HG03097 (cell line): ENCODE data around the gene OR2M3.
"Not testable (repeated sequence)": the region's sequence is repeated elsewhere in the genome, so short reads cannot be mapped to it uniquely, and the experiment has no call there.

ENCODE experiments used
- ATAC-seq: cut with Tn5 transposase; IDR thresholded peaks from one replicate; pipeline ENCODE4 v1.9.1; 2021; ENCODE audit not compliant: unreplicated experiment, low FRiP score

Gene OR2M3, protein sequence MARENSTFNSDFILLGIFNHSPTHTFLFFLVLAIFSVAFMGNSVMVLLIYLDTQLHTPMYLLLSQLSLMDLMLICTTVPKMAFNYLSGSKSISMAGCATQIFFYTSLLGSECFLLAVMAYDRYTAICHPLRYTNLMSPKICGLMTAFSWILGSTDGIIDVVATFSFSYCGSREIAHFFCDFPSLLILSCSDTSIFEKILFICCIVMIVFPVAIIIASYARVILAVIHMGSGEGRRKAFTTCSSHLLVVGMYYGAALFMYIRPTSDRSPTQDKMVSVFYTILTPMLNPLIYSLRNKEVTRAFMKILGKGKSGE

DNA sequence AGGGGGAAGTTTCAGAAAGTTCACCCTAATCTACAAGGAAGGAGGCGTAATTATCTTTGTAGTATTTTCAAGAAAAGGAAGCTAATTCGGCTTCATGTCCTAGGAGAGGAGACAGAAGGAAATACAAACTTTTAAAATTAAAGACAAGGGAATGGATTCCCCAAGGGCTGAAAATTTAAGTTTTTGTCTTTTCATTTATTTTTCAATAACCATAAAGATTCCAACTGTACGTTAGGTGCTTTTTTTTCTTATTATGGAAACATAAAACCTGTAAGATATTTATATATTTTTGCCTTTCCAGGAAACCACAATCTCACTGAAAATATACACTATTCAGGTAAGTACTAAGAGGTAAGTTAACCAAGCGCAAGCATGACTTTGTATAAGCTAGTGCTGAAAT is at the start of gene OR2M3:
OR2M3 (plus strand) TSS at position 301 of the 400 bp plus-strand sequence. CDS start 5,803 bp downstream, outside the sequence.
- ATAC-seq = no peak

DNA sequence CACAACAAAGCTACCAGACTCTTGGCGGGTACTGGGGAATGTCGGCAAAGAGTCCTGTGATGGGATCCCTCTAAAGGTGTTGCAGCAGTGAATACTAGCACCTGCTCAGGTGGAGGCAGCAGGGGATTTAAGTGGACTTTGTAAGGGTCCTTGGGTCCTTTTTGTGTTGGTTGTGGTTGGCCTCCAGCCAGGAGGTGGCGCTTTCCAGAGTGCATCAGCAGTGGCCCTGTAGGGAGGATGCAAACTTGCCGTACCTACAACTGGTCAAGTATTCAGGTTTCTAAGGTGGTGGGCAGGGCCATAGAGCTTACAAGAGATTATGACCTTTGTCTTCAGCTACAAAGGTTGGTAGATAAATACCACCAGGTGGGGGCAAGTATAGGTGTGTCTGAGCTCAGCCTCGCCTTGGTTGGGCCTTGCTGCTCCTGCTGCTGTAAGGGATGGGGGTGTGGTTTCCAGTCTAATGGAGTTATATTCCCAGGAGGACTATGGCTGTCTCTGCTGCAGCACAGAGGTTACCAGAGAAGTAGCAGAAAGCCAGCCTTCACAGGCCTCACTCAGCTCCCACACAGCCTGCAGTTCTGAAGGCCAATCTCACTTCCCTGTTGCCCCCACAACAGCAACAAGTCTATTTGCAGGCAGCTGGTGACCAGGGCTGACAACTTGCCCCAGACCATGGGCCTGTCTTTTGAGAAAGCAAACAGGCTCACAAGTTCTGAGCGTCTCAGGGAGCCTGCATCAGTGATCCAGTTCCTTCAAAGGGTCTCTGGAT is 44.8 kb upstream of the OR2M3 start:
- no peak for ATAC-seq

- no peak for ATAC-seq
Measured at GRCh38 chr1:248155927-248156326, 41.1 kb upstream of the OR2M3 start.

DNA sequence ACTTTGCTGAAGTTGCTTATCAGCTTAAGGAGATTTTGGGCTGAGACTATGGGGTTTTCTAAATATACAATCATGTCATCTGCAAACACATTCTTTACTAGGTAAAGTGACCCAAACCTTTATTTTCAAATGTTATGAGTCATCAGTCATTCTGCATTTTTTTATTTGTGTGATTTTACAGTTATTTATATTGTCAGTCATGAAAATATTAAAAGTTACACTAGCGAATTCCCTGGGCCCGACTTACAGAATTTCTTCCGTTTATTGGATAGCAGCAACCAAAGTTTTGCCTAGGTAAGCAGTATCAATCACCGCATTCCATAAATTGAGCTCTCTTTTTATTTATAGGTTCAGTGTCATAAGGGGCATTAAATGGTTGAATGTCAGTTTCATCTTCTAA is 38.3 kb upstream of the OR2M3 start:
- no peak for ATAC-seq

GRCh38 chr1:248164031-248164430 is 33.0 kb upstream of the OR2M3 start:
- ATAC-seq = no peak

GRCh38 chr1:248165186-248165585 is 31.9 kb upstream of the OR2M3 start:
- no peak for ATAC-seq

DNA sequence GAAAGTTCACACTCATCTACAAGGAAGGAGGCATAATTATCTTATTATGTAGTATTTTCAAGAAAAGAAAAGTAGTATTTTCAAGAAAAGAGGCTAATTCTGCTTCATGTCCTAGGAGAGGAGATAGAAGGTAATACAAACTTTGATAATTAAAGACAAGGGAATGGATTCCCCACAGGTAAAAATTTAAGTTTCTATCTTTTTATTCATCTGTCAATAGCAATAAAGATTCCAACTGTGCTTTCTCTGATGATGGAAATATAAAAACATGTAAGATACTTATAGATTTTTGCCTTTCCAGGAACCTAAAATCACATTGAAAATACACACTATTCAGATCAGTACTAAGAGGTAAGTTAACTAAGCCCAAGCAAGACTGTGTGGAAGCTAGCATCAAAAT is 22.5 kb upstream of the OR2M3 start, which contains the start of gene OR2M2:
OR2M2 (plus strand) TSS at position 301 of the 400 bp plus-strand sequence. CDS start 5,165 bp downstream, outside the sequence.
- no peak for ATAC-seq

DNA sequence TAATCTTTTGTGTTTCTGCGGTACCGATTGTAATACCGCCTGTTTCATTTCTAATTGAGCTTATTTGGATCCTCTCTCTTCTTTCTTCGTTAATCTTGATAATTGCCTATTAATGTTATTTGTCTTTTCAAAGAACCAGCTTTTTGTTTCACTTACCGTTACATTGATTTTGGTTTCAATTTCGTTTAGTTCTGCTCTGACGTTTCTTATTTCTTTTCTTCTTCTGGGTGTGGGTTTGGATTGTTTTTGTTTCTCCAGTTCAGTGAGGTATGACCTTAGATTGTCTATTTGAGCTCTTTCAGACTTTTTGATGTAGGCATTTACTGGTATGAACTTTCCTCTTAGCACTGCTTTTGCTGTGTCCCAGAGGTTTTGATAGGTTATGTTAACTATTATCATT is 13.1 kb upstream of the OR2M3 start:
- no peak for ATAC-seq

GRCh38 chr1:248187363-248187762 is 9.7 kb upstream of the OR2M3 start:
- ATAC-seq = no peak

DNA sequence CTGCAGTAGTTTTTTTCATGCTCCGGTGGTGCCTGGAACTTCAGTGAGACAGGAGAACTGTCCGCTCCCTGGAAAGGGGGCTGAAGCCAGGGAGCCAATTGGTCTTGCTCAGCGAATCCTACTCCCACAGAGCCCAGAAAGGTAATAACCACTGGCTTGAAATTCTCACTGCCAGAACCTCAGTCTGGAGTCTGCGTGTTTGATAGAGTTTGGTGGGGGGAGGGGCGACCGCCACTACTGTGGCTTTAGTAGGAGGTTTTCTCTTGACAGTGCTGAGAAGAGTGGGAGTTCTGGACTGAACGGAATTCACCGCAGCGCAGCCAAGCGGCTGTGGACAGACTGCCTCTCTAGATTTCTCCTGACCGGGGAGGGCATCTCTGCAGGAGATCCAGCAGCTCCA is 8.0 kb upstream of the OR2M3 start:
- ATAC-seq = no peak

- ATAC-seq = no peak
Measured at GRCh38 chr1:248194117-248194516, 2.9 kb upstream of the OR2M3 start.

DNA sequence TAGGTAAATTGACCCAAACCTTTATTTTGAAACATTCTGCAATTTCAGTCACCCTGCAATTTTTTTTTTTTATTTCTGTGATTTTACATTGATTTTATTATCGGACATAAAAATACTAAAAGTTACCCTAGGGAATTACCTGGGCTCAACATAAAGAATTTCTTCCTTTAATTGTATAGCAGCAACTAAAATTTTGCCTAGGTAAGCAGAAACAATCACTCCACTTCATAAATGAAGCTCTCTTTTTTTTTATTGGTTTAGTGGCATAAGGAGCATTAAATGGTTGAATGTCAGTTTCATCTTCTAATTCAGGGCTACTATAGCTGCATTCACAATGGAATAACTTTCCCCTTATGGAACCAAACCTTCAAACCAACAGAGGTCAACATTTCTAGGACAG is 18.8 kb downstream of the OR2M3 start:
- no peak for ATAC-seq

DNA sequence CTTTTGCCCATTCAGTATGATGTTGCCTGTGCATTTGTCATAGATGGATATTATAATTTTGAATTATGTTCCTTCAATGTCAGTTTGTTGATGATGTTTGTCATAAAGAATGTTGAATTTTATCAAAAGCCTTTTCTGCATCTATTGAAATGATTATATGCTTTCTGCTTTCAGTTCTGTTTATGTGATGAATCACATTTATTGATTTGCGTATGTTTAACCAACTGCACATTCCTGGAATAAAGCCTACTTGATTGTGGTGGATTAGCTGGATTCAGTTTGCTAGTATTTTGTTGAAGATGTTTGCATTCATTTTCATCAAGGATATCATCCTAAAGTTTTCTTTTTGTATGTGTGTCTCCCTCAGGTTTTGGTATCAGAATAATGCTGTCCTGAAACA is 28.5 kb downstream of the OR2M3 start:
- ATAC-seq = no peak

DNA sequence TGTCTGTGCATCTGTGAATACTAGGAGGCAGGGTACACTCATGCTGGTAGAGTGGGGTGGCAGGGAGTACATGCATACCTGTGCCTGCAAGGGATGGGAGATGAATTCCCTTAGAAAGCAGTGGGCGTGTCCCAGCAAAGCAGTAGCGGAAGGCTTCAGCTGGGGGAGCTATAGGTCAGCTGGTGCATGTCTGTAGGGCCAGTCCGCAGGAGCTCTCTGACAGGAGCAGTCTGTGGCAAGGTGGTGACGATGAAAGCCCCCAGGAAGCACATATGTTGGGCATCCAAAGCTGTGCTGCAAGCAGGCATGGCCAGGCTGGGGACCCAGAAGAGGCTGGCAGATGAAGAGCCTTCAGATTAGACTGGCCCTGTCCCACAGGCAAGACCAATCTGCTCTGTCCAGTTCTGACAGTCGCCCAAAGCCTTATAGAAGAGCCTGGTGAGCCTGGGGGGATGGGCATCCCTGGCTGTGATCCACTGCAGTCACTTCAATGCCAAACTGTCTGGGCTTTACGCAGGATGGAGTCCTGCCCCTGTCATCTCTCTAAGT is 32.4 kb downstream of the OR2M3 start:
- ATAC-seq = no peak

GRCh38 chr1:248231117-248231516 is 34.1 kb downstream of the OR2M3 start, which contains the start of gene OR2M4:
OR2M4 (plus strand) TSS chr1:248231417; CDS start chr1:248238929, 7,512 bp downstream.
- ATAC-seq = no peak

DNA sequence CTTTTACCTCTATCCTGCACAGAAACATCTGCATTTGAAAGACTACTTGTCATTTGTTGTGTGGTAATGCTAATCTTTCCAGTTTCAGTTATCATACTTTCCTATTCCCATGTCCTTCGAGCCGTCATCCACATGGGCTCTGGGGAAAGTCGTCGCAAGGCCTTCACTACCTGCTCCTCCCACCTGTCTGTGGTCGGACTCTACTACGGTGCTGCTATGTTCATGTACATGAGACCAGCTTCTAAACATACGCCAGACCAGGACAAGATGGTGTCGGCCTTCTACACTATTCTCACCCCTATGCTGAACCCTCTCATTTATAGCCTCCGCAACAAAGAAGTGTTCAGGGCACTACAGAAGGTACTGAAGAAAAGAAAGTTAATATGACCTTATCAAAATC is 42.4 kb downstream of the OR2M3 start:
- no peak for ATAC-seq

DNA sequence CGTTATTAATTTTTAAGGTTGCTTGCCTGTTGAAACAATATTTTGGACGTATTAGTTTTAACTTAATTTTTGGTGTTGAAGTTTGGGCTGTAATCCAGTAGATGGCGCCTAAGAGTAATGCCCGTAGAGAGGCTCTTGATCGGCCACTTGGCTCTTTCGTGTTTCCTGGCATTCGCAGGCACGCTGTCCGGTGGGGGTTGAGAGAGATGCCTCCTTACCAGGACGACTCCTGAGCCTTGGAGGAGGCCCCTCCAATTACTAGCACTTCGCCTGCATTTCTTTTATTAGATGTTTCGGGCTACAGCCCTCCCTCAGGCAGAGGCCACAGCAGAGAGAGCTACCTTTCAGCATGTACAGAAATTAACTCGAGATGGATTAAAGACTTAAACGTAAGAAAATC is 46.1 kb downstream of the OR2M3 start:
- peak; percentile 90 for ATAC-seq

- ATAC-seq = not testable (repeated sequence)
Measured at GRCh38 chr1:248259309-248259708, 62.2 kb downstream of the OR2M3 start.
